ENCODE data around the gene CCDC148. TPM values are rescaled to one million over a fixed set of nuclear protein-coding genes. Genes with fewer than 3 reads are reported as not detected.

Gene CCDC148
- polyA plus RNA-seq, 2 of the 4 experiments (the other 2 are of a cell fraction): 0.41 to 0.85 TPM

DNA sequence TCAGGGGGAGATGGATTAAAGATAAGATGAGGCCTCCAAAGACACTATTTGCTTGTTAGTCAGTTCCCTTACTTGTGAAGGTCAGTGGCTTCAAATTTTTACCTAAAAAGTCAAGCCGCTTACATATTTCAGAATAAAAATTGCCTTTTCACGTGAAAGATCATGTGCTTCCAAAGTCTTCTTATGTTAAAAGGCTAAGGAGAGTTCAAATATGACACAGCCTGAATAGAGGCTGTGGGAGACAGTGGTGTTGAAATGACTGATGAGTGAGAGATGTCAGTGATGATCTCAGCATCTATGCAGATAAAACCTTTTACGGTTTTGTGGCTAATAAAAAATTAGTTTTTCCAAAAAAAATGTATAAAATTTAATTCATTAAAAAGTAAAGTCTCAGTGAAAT is 314.4 kb downstream of the CCDC148 start:
- H3K27ac ChIP-seq: no peak overlapping the region
- H3K4me1 ChIP-seq: no peaks in the 10 kb centered on the region
- TF ChIP-seq NR3C1 (IDR thresholded peaks at IDR 0.05) (no peak), REST (IDR thresholded peaks at IDR 0.05) (no peak), KDM1A (IDR thresholded peaks at IDR 0.05; ENCODE audit: low read depth) (no peak), RNF2 (IDR thresholded peaks at IDR 0.05; ENCODE audit: borderline replicate concordance, low read depth) (no peak), HOXA7 (CRISPR knock-in tag; IDR thresholded peaks at IDR 0.05) (no peak), MAFK (IDR thresholded peaks at IDR 0.05; ENCODE audit: partially characterized antibody) (no peak), RFX5 (IDR thresholded peaks at IDR 0.05) (no peak)
- H3K4me3 ChIP-seq: no peak overlapping the region
- ChIA-PET CTCF (no interaction called here), POLR2A (no interaction called here)
- FAIRE-seq (no peak), ATAC-seq (no peak), DNase-seq (ENCODE audit: low read depth in 1 of 2, low spot score in 1 of 2) (no peak)
- H3K9me3 ChIP-seq: no peaks in the 10 kb centered on the region
- 62% methylated on average over 3 of the region's 3 CpGs for WGBS (ENCODE audit: missing lambda C conversion rate)
- H3K4me2 ChIP-seq: no peak overlapping the region

DNA sequence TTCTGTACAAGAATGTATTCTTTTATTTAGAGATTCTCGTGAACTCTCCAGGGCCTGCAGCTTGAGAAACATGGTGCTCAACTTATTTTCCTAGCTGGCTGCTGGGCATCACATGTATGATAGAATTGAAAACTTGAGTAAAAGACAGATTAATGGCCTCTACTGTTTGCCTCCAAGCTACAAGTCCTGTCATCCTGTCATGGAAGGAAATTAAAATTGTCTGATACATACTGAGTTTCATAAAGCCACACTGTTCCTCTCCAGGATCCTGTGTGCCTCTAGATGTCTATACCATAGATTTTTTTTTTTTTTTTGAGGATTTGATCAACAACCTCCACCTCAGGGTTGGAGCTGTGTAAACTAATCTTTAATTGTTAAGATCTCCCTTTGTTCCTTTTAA is 316.4 kb downstream of the CCDC148 start:
- ChIA-PET CTCF (no interaction called here), POLR2A (no interaction called here)
- Histone ChIP-seq H3K4me1 (no peaks in the 10 kb centered on the region), H3K4me2 (no peak overlapping the region), H3K9me3 (no peaks in the 10 kb centered on the region), H3K4me3 (no peak overlapping the region), H3K27ac (no peak overlapping the region)
- ATAC-seq (no peak), FAIRE-seq (no peak), DNase-seq (ENCODE audit: low read depth in 1 of 2, low spot score in 1 of 2) (no peak)
- WGBS (ENCODE audit: missing lambda C conversion rate): 82% methylated on average over 1 of the region's 1 CpG
- TF ChIP-seq KDM5A (IDR thresholded peaks at IDR 0.05): no peak
- no peak for TF ChIP-seq RARB (CRISPR knock-in tag; IDR thresholded peaks at IDR 0.05)
- no peak for TF ChIP-seq POLR2A (IDR thresholded peaks at IDR 0.05; ENCODE audit: low read length)
- TF ChIP-seq MYC (IDR thresholded peaks at IDR 0.05; ENCODE audit: borderline replicate concordance, low read length): no peak
- no peak for TF ChIP-seq EHF (CRISPR knock-in tag; IDR thresholded peaks at IDR 0.05)
- TF ChIP-seq HOXB5 (CRISPR knock-in tag; IDR thresholded peaks at IDR 0.05): no peak
- no peak for TF ChIP-seq NPAS2 (CRISPR knock-in tag; IDR thresholded peaks at IDR 0.05; ENCODE audit: borderline replicate concordance)
- TF ChIP-seq HES2 (IDR thresholded peaks at IDR 0.05): no peak
- TF ChIP-seq ZNF302 (CRISPR knock-in tag; IDR thresholded peaks at IDR 0.05): no peak
- TF ChIP-seq FOXS1 (CRISPR knock-in tag; IDR thresholded peaks at IDR 0.05): no peak

DNA sequence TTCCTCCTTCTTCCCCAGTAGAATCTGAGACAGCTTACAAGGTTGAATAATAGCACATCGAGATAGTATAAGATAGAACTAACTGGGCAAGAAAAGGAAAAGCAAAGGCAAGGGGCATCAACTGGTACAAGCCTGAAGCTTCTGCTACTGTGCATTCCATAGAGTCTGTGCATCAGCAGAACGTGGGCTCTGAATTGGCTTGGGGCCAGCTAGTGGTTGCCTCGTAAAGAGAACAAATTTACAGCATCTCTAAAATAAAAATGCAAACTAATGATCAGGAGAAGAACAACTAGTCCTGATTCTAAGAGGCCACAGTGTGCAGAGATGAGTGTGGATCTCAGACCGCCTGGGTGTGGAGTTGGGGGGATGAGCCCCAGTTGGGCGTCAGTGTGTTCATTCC is 318.3 kb downstream of the CCDC148 start:
- Histone ChIP-seq H3K27ac (no peak overlapping the region), H3K4me3 (no peak overlapping the region), H3K4me1 (no peaks in the 10 kb centered on the region), H3K9me3 (no peaks in the 10 kb centered on the region), H3K4me2 (no peak overlapping the region)
- POLR2A ChIA-PET: no interaction called here
- ATAC-seq (no peak), FAIRE-seq (no peak), DNase-seq (ENCODE audit: low read depth in 1 of 2, low spot score in 1 of 2) (no peak)
- 53% methylated on average over 5 of the region's 5 CpGs for WGBS (ENCODE audit: missing lambda C conversion rate)
- CTCF ChIA-PET: no interaction called here
- TF ChIP-seq JUNB (IDR thresholded peaks at IDR 0.05): no peak
- no peak for TF ChIP-seq HDAC2 (IDR thresholded peaks at IDR 0.05)

DNA sequence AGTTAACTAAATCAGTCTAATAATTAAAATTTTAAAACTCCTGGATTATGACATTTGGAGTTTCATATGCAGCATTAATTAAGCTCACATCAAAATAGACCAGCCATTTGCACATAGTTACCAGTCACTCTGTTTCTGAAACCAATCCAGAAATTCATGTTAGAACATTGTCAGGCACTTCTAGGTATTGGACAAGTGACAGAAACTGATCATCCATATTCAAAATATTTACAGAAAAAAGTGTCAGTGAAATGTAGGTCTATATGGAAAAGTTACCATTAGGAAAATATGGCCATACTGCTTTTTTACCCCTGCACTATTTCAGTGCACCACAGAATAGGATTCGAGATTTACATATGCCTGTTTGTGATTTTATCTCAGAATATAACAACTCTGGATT is 321.5 kb downstream of the CCDC148 start:
- Histone ChIP-seq H3K4me1 (peaks cover 18% of the 10 kb centered on the region), H3K27ac (no peak overlapping the region), H3K4me3 (no peak overlapping the region), H3K4me2 (no peak overlapping the region), H3K9me3 (no peaks in the 10 kb centered on the region)
- TF ChIP-seq, protein P1, sequence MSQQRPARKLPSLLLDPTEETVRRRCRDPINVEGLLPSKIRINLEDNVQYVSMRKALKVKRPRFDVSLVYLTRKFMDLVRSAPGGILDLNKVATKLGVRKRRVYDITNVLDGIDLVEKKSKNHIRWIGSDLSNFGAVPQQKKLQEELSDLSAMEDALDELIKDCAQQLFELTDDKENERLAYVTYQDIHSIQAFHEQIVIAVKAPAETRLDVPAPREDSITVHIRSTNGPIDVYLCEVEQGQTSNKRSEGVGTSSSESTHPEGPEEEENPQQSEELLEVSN (IDR thresholded peaks at IDR 0.05; ENCODE audit: borderline replicate concordance, low read depth): no peak
- TF ChIP-seq MAX (IDR thresholded peaks at IDR 0.05): no peak
- TF ChIP-seq KDM1A (IDR thresholded peaks at IDR 0.05; ENCODE audit: low read depth): no peak
- WGBS (ENCODE audit: missing lambda C conversion rate): 59% methylated on average over 1 of the region's 1 CpG
- ChIA-PET POLR2A (no interaction called here), CTCF (no interaction called here)
- FAIRE-seq: no peak
- ATAC-seq: no peak
- no peak for DNase-seq (ENCODE audit: low read depth in 1 of 2, low spot score in 1 of 2)
